Naive thymus-derived CD4-positive, alpha-beta T cell (primary cell): ENCODE measurements around the gene USP17L12. TPM values are rescaled to one million over a fixed set of nuclear protein-coding genes. Genes with fewer than 3 reads are reported as not detected.
"Not testable (repeated sequence)": the region's sequence is repeated elsewhere in the genome, so short reads cannot be mapped to it uniquely, and the experiment has no call there.

Experiments used
- ATAC-seq: fragments of 150-1000 bp; cut with Tn5 transposase; 2 replicates; pipeline ENCODE4 v1.10.0; 2021; ENCODE audit warnings: mild to moderate bottlenecking, moderate library complexity
- CTCF ChIA-PET: fragments of 350-600 bp; sonication (Branson Sonifier 250); formaldehyde crosslinking; loops from one replicate; lab custom pipeline; 2021; ENCODE audit warnings: antibody characterized with exemption; lab: Charles Lee
- POLR2A ChIA-PET: fragments of 350-600 bp; sonication (Branson Sonifier 250); formaldehyde crosslinking; loops from one replicate; lab custom pipeline; 2021; ENCODE audit warnings: antibody characterized with exemption, inconsistent platforms; lab: Charles Lee
- DNase-seq, 9 donors: peaks; one replicate each; pipeline versions ENCODE4 v3.0.0 to v3.0.0-alpha.2; 2020 to 2022; ENCODE audit warnings: mixed read lengths in 1 of 9
- H3K27ac ChIP-seq: one replicate; pipeline ENCODE4 v1.7.0; 2013; ENCODE audit warnings: mild to moderate bottlenecking, low read depth, low read length, moderate library complexity
- H3K27me3 ChIP-seq, 2 donors: one replicate each; pipeline ENCODE4 v1.7.0; 2013; ENCODE audit warnings: low read length in 2 of 2, mild to moderate bottlenecking in 2 of 2, moderate library complexity in 2 of 2; ENCODE audit not compliant: control insufficient read depth in 2 of 2, insufficient read depth in 2 of 2
- H3K36me3 ChIP-seq, 3 experiments: 1 replicate in 2 of 3; 2 replicates in 1 of 3; pipeline ENCODE4 v1.7.0; 2013; ENCODE audit warnings: low read length in 3 of 3, mild to moderate bottlenecking in 3 of 3, moderate library complexity in 1 of 3; ENCODE audit not compliant: insufficient read depth in 3 of 3, control insufficient read depth in 2 of 3
- H3K4me1 ChIP-seq, 2 donors: one replicate each; pipeline ENCODE4 v1.7.0; 2013; ENCODE audit warnings: low read length in 2 of 2, mild to moderate bottlenecking in 2 of 2, moderate library complexity in 1 of 2; ENCODE audit not compliant: control insufficient read depth in 2 of 2, insufficient read depth in 2 of 2
- H3K4me3 ChIP-seq: 2 replicates; pipeline ENCODE4 v1.7.0; 2013; ENCODE audit warnings: mild to moderate bottlenecking, low read length
- H3K9me3 ChIP-seq, 3 experiments: 1 replicate in 2 of 3; 2 replicates in 1 of 3; pipeline ENCODE4 v1.7.0; 2013; ENCODE audit warnings: low read length in 3 of 3; ENCODE audit not compliant: control insufficient read depth in 2 of 3
- H3K27ac Mint-ChIP-seq, 9 donors: one replicate each; pipeline ENCODE4 v1.8.0; 2020 to 2022; ENCODE audit warnings: mixed read lengths in 9 of 9, mild to moderate bottlenecking in 8 of 9, moderate library complexity in 5 of 9, inconsistent platforms in 2 of 9
- H3K27me3 Mint-ChIP-seq, 5 donors: one replicate each; pipeline ENCODE4 v1.8.0; 2021 to 2022; ENCODE audit warnings: mixed read lengths in 5 of 5, mild to moderate bottlenecking in 1 of 5
- H3K36me3 Mint-ChIP-seq, 5 donors: one replicate each; pipeline ENCODE4 v1.8.0; 2020 to 2022; ENCODE audit warnings: mixed read lengths in 5 of 5, mild to moderate bottlenecking in 3 of 5, inconsistent platforms in 1 of 5
- H3K4me1 Mint-ChIP-seq, 7 donors: one replicate each; pipeline ENCODE4 v1.8.0; 2020 to 2022; ENCODE audit warnings: mixed read lengths in 7 of 7, mild to moderate bottlenecking in 3 of 7, inconsistent platforms in 1 of 7
- H3K4me3 Mint-ChIP-seq, 10 donors: one replicate each; pipeline ENCODE4 v1.8.0; 2020 to 2022; ENCODE audit warnings: mild to moderate bottlenecking in 10 of 10, mixed read lengths in 10 of 10, moderate library complexity in 6 of 10, inconsistent platforms in 2 of 10
- H3K9me3 Mint-ChIP-seq, 11 donors: one replicate each; pipeline ENCODE4 v1.8.0; 2020 to 2022; ENCODE audit warnings: mixed read lengths in 11 of 11, mild to moderate bottlenecking in 4 of 11, inconsistent platforms in 1 of 11, moderate library complexity in 1 of 11
- intact Hi-C, 2 donors: fragments of 100-400 bp; cut with micrococcal nuclease; formaldehyde crosslinking; loops; one replicate each; pipeline ENCODE4 v1.15.1; 2023
- polyA plus RNA-seq, 2 donors: library from polyadenylated mRNA; unstranded; fragments of 300-500 nt; fragmentation: Illumina TruSeq; gene quantifications; one replicate each; pipeline ENCODE4 v1.2.3, GENCODE V29; 2021
- total RNA-seq, 6 experiments: library from RNA in 5 of 6; stranded (reverse) in 5 of 6; gene quantifications; 1 replicate in 5 of 6; 2 replicates in 1 of 6; pipeline ENCODE4 v1.2.3 and lab custom pipeline; 2021 to 2026

USP17L12 gene
- total and polyA plus RNA-seq, 7 experiments from 2014 or later = not detected

GRCh38 chr4:9238461-9238860 is 18.5 kb downstream of the USP17L12 start:
- H3K27me3 ChIP-seq, intact Hi-C loops, H3K9me3 ChIP-seq, H3K36me3 ChIP-seq, CTCF ChIA-PET, H3K4me1 ChIP-seq, ATAC-seq, H3K36me3 Mint-ChIP-seq, POLR2A ChIA-PET, H3K27ac ChIP-seq, H3K4me3 ChIP-seq, DNase-seq, H3K9me3 Mint-ChIP-seq, H3K27me3 Mint-ChIP-seq, H3K4me1 Mint-ChIP-seq, H3K4me3 Mint-ChIP-seq, H3K27ac Mint-ChIP-seq: not testable (repeated sequence)

- H3K4me1 Mint-ChIP-seq, H3K27me3 ChIP-seq, CTCF ChIA-PET, H3K9me3 Mint-ChIP-seq, DNase-seq, H3K36me3 ChIP-seq, H3K27ac Mint-ChIP-seq, H3K27ac ChIP-seq, H3K9me3 ChIP-seq, intact Hi-C loops, H3K27me3 Mint-ChIP-seq, H3K4me1 ChIP-seq, H3K36me3 Mint-ChIP-seq, ATAC-seq, POLR2A ChIA-PET, H3K4me3 Mint-ChIP-seq, H3K4me3 ChIP-seq: not testable (repeated sequence)
These were observed 23.6 kb downstream of the USP17L12 start, which contains the start of gene USP17L17 for GRCh38 chr4:9243579-9243978. Gene USP17L17 (plus strand): TSS chr4:9243879. CDS start chr4:9243879, 0 bp downstream.

GRCh38 chr4:9247953-9248680 is 28.2 kb downstream of the USP17L12 start, which contains the start of gene USP17L18:
Gene USP17L18 (plus strand): TSS chr4:9248630. CDS start chr4:9248630, 0 bp downstream.
- CTCF ChIA-PET, POLR2A ChIA-PET, H3K27ac Mint-ChIP-seq, H3K27ac ChIP-seq, H3K36me3 Mint-ChIP-seq, H3K4me3 ChIP-seq, H3K4me3 Mint-ChIP-seq, intact Hi-C loops, H3K27me3 Mint-ChIP-seq, H3K4me1 Mint-ChIP-seq, H3K36me3 ChIP-seq, H3K9me3 Mint-ChIP-seq, ATAC-seq, DNase-seq, H3K4me1 ChIP-seq, H3K27me3 ChIP-seq, H3K9me3 ChIP-seq: not testable (repeated sequence)

- H3K36me3 Mint-ChIP-seq, H3K4me3 Mint-ChIP-seq, H3K36me3 ChIP-seq, H3K4me3 ChIP-seq, intact Hi-C loops, POLR2A ChIA-PET, H3K27me3 ChIP-seq, H3K4me1 ChIP-seq, H3K9me3 ChIP-seq, H3K9me3 Mint-ChIP-seq, H3K27ac Mint-ChIP-seq, H3K27me3 Mint-ChIP-seq, ATAC-seq, DNase-seq, H3K27ac ChIP-seq, H3K4me1 Mint-ChIP-seq, CTCF ChIA-PET: not testable (repeated sequence)
These were observed 33.1 kb downstream of the USP17L12 start, which contains the start of gene USP17L19 for GRCh38 chr4:9253078-9253477. Gene USP17L19 (plus strand): TSS chr4:9253378. CDS start chr4:9253378, 0 bp downstream.

- H3K27me3 Mint-ChIP-seq, H3K9me3 Mint-ChIP-seq, H3K9me3 ChIP-seq, intact Hi-C loops, H3K36me3 ChIP-seq, H3K36me3 Mint-ChIP-seq, H3K27ac ChIP-seq, H3K27ac Mint-ChIP-seq, DNase-seq, CTCF ChIA-PET, ATAC-seq, H3K4me1 ChIP-seq, H3K4me1 Mint-ChIP-seq, H3K27me3 ChIP-seq, H3K4me3 Mint-ChIP-seq, POLR2A ChIA-PET, H3K4me3 ChIP-seq: not testable (repeated sequence)
These were observed 37.9 kb downstream of the USP17L12 start, which contains the start of gene USP17L20 for GRCh38 chr4:9257824-9258223. Gene USP17L20 (plus strand): TSS chr4:9258124. CDS start chr4:9258124, 0 bp downstream.

GRCh38 chr4:9262572-9262971 is 42.6 kb downstream of the USP17L12 start, which contains the start of gene USP17L21:
Gene USP17L21 (plus strand): TSS chr4:9262872. CDS start chr4:9262872, 0 bp downstream.
- H3K9me3 ChIP-seq, H3K36me3 ChIP-seq, H3K36me3 Mint-ChIP-seq, H3K4me1 Mint-ChIP-seq, H3K4me1 ChIP-seq, H3K27ac Mint-ChIP-seq, H3K27ac ChIP-seq, CTCF ChIA-PET, ATAC-seq, H3K4me3 Mint-ChIP-seq, intact Hi-C loops, H3K27me3 Mint-ChIP-seq, H3K9me3 Mint-ChIP-seq, H3K27me3 ChIP-seq, POLR2A ChIA-PET, H3K4me3 ChIP-seq, DNase-seq: not testable (repeated sequence)

GRCh38 chr4:9267319-9267718 is 47.4 kb downstream of the USP17L12 start, which contains the start of gene USP17L22:
Gene USP17L22 (plus strand): TSS chr4:9267619. CDS start chr4:9267619, 0 bp downstream.
- H3K4me3 Mint-ChIP-seq, POLR2A ChIA-PET, H3K36me3 ChIP-seq, DNase-seq, H3K9me3 Mint-ChIP-seq, ATAC-seq, intact Hi-C loops, H3K4me1 ChIP-seq, H3K27me3 Mint-ChIP-seq, H3K27me3 ChIP-seq, H3K36me3 Mint-ChIP-seq, H3K27ac Mint-ChIP-seq, CTCF ChIA-PET, H3K4me3 ChIP-seq, H3K9me3 ChIP-seq, H3K4me1 Mint-ChIP-seq, H3K27ac ChIP-seq: not testable (repeated sequence)
